ENCODE results near the gene VSTM2A. TPM values are rescaled to one million over a fixed set of nuclear protein-coding genes. Genes with fewer than 3 reads are reported as not detected.

Gene VSTM2A
- total RNA-seq, 2 donors from 2014 or later = not detected

- no peak overlapping the region for H3K27ac ChIP-seq
- H3K36me3 ChIP-seq = no peaks in the 10 kb centered on the region
- no peaks in the 10 kb centered on the region for H3K9me3 ChIP-seq
- ATAC-seq (ENCODE audit: insufficient number of reproducible peaks, low FRiP score, low read depth) (no peak), DNase-seq (ENCODE audit: low spot score) (no peak)
- H3K27me3 ChIP-seq (replicated peaks; ENCODE audit: insufficient read depth) = no peaks in the 10 kb centered on the region
- no peak overlapping the region for H3K4me3 ChIP-seq
- H3K4me1 ChIP-seq (ENCODE audit: control insufficient read depth in 1 of 2, low read depth in 2 of 2) = no peaks in the 10 kb centered on the region
- TF ChIP-seq, protein P1, sequence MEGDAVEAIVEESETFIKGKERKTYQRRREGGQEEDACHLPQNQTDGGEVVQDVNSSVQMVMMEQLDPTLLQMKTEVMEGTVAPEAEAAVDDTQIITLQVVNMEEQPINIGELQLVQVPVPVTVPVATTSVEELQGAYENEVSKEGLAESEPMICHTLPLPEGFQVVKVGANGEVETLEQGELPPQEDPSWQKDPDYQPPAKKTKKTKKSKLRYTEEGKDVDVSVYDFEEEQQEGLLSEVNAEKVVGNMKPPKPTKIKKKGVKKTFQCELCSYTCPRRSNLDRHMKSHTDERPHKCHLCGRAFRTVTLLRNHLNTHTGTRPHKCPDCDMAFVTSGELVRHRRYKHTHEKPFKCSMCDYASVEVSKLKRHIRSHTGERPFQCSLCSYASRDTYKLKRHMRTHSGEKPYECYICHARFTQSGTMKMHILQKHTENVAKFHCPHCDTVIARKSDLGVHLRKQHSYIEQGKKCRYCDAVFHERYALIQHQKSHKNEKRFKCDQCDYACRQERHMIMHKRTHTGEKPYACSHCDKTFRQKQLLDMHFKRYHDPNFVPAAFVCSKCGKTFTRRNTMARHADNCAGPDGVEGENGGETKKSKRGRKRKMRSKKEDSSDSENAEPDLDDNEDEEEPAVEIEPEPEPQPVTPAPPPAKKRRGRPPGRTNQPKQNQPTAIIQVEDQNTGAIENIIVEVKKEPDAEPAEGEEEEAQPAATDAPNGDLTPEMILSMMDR (IDR thresholded peaks at IDR 0.05) = no peak
Observed at GRCh38 chr7:54615537-54615936, 73.4 kb downstream of the VSTM2A start.

Other genes with a start within 250 kb of the VSTM2A start
- 100 to 1,000 TPM; 224 to 376 TPM for gene SEC61G, start 216.8 kb downstream of the VSTM2A start, total RNA-seq

Measured in thoracic aorta (tissue), 2 donors.